CMK (cell line): ENCODE measurements around the gene ZDHHC11B.

ENCODE experiments used
- DNase-seq: peaks from one replicate; pipeline ENCODE4 v3.0.0-alpha.2; 2010; ENCODE audit warnings: low read depth

ZDHHC11B gene

DNA sequence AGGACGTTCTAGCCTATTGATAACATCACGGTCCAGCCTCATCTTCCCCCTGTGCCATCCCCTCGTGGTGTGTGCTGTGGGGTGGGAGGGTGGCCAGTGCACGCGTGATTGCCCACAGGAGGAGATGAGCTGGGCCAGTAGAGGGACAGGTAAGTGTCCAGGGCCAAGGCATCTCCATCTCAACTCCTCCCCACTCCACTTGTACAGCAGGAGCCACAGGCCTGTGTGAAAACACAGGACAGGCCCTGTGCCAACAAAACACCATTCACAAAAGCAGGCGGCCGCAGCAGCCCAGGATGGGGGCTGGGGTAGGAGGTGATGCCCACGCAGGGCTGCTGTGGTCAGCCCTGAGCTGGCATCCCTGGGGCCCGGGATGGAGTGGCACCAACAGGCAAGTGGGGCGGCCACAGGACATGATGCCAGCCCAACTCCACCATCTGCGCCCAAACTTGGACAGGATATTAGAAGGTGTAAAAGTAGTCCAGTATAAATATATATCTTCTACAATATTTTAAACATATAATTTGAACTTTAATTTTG lies 124.0 kb downstream of the ZDHHC11B start:
- DNase-seq = no peak
